H1 (cell line): ENCODE measurements around the gene LDB1. TPM values are rescaled to one million over a fixed set of nuclear protein-coding genes. Genes with fewer than 3 reads are reported as not detected.
A peak's percentile ranks its signal among the peaks of the same experiment; 100 is the strongest.

ENCODE experiments used
- CTCF ChIA-PET: fragments of 300-600 bp; sonication (Branson Sonifier 250); formaldehyde crosslinking; loops from one replicate; lab custom pipeline; 2021; ENCODE audit not compliant: partially characterized antibody; lab: Charles Lee
- POLR2A ChIA-PET: fragments of 300-600 bp; sonication (Branson Sonifier 250); formaldehyde crosslinking; loops from one replicate; lab custom pipeline; 2021; ENCODE audit warnings: inconsistent platforms; ENCODE audit not compliant: partially characterized antibody; lab: Charles Lee
- DNase-seq, 2 experiments: peaks; one replicate each; pipeline versions ENCODE4 v3.0.0 to v3.0.0-alpha.2; 2010 to 2022; ENCODE audit warnings: low spot score in 2 of 2, low read depth in 1 of 2, mixed read lengths in 1 of 2
- FAIRE-seq: peaks from 2 replicates; lab custom pipeline; 2011; peaks lifted over from hg19 to GRCh38; lab: Jason Lieb, UNC
- H2AFZ ChIP-seq: 2 replicates; pipeline ENCODE4 v1.8.1; 2012; ENCODE audit warnings: low read length, inconsistent platforms
- H2AK5ac ChIP-seq: 2 replicates; pipeline ENCODE4 v1.6.1; 2013; ENCODE audit warnings: low read depth, low read length
- H2BK120ac ChIP-seq: replicated peaks from 2 replicates; pipeline ENCODE3; 2013; ENCODE audit warnings: low read depth, low read length, inconsistent platforms
- H2BK12ac ChIP-seq: 2 replicates; pipeline ENCODE4 v1.6.1; 2013; ENCODE audit warnings: low read depth, low read length
- H2BK15ac ChIP-seq: 2 replicates; pipeline ENCODE4 v1.6.1; 2013; ENCODE audit warnings: low read length
- H2BK20ac ChIP-seq: 2 replicates; pipeline ENCODE4 v1.6.1; 2013; ENCODE audit warnings: low read length
- H2BK5ac ChIP-seq: 2 replicates; pipeline ENCODE4 v1.6.1; 2013; ENCODE audit warnings: low read depth, low read length
- H3K14ac ChIP-seq: 2 replicates; pipeline ENCODE4 v1.6.1; 2013; ENCODE audit warnings: inconsistent platforms; ENCODE audit not compliant: insufficient read length
- H3K18ac ChIP-seq: 2 replicates; pipeline ENCODE4 v1.6.1; 2013; ENCODE audit warnings: low read length; ENCODE audit errors: extremely low read depth
- H3K23ac ChIP-seq: 2 replicates; pipeline ENCODE4 v1.6.1; 2013; ENCODE audit warnings: inconsistent platforms; ENCODE audit not compliant: insufficient read length
- H3K23me2 ChIP-seq: 2 replicates; pipeline ENCODE4 v1.6.1; 2013; ENCODE audit warnings: low read depth, low read length
- H3K27ac ChIP-seq: 2 replicates; pipeline ENCODE4 v1.6.1; 2011; ENCODE audit warnings: low read depth, low read length, inconsistent platforms
- H3K27me3 ChIP-seq, 4 experiments: replicated peaks in 1 of 4; 1 replicate in 1 of 4; 2 replicates in 3 of 4; pipeline versions ENCODE4 v1.6.1 to v1.8.1; 2011 to 2013; ENCODE audit warnings: low read length in 3 of 4, mild to moderate bottlenecking in 3 of 4, inconsistent platforms in 2 of 4, mixed read lengths in 2 of 4, moderate library complexity in 1 of 4; ENCODE audit not compliant: control insufficient read depth in 3 of 4, insufficient read depth in 3 of 4; ENCODE audit errors: extremely low read depth in 1 of 4
- H3K36me3 ChIP-seq, 4 experiments: 2 replicates each; pipeline versions ENCODE4 v1.6.1 to v1.8.1; 2011 to 2013; ENCODE audit warnings: mild to moderate bottlenecking in 4 of 4, low read length in 3 of 4, moderate library complexity in 2 of 4, control low read depth in 1 of 4, inconsistent platforms in 1 of 4; ENCODE audit not compliant: insufficient read depth in 4 of 4, control insufficient read depth in 2 of 4
- H3K4ac ChIP-seq: replicated peaks from 2 replicates; pipeline ENCODE3; 2013; ENCODE audit warnings: low read length, low read depth, mixed read lengths, inconsistent platforms; ENCODE audit not compliant: insufficient read length
- H3K4me1 ChIP-seq, 4 experiments: replicated peaks in 1 of 4; 1 replicate in 1 of 4; 2 replicates in 3 of 4; pipeline versions ENCODE4 v1.6.1 to v1.8.1; 2011 to 2013; ENCODE audit warnings: low read length in 3 of 4, inconsistent platforms in 2 of 4, mixed read lengths in 1 of 4; ENCODE audit not compliant: insufficient read depth in 4 of 4, control insufficient read depth in 3 of 4
- H3K4me2 ChIP-seq, 2 experiments: 2 replicates each; pipeline versions ENCODE4 v1.6.1 to v1.8.1; 2011 to 2013; ENCODE audit warnings: low read depth in 2 of 2, low read length in 2 of 2, control low read depth in 1 of 2, inconsistent platforms in 1 of 2, mild to moderate bottlenecking in 1 of 2; ENCODE audit not compliant: insufficient read depth in 1 of 2
- H3K4me3 ChIP-seq, 4 experiments: fragments of 200-600, 300-600 bp in 1 of 4; sonication (generic), shearing (Covaris generic), sonication (Bioruptor Twin) in 1 of 4; 2 replicates each; pipeline versions ENCODE4 v1.5.1 to v1.8.1; 2011 to 2016; ENCODE audit warnings: low read length in 4 of 4, low read depth in 3 of 4, control low read depth in 2 of 4, inconsistent platforms in 2 of 4, mild to moderate bottlenecking in 2 of 4, mixed read lengths in 1 of 4, moderate library complexity in 1 of 4; ENCODE audit not compliant: insufficient read depth in 2 of 4; ENCODE audit errors: extremely low read depth in 1 of 4
- H3K56ac ChIP-seq: replicated peaks from 2 replicates; pipeline ENCODE3; 2013; ENCODE audit warnings: low read depth, mild to moderate bottlenecking, mixed read lengths, low read length, inconsistent platforms; ENCODE audit not compliant: insufficient read length
- H3K79me1 ChIP-seq: 2 replicates; pipeline ENCODE4 v1.6.1; 2013; ENCODE audit warnings: low read depth, low read length, control low read depth
- H3K79me2 ChIP-seq, 2 experiments: 2 replicates each; pipeline versions ENCODE4 v1.6.1 to v1.8.1; 2012 to 2013; ENCODE audit warnings: low read length in 2 of 2, mild to moderate bottlenecking in 2 of 2, inconsistent platforms in 1 of 2; ENCODE audit not compliant: insufficient read depth in 2 of 2, control insufficient read depth in 1 of 2
- H3K9ac ChIP-seq, 4 experiments: replicated peaks in 1 of 4; 1 replicate in 1 of 4; 2 replicates in 3 of 4; pipeline versions ENCODE4 v1.6.1 to v1.8.1; 2011 to 2013; ENCODE audit warnings: low read depth in 3 of 4, low read length in 3 of 4, control low read depth in 2 of 4, mild to moderate bottlenecking in 2 of 4, moderate library complexity in 2 of 4, inconsistent platforms in 1 of 4; ENCODE audit errors: extremely low read depth in 1 of 4
- H3K9me3 ChIP-seq, 2 experiments: 2 replicates each; pipeline versions ENCODE4 v1.6.1 to v1.8.1; 2012 to 2013; ENCODE audit warnings: mild to moderate bottlenecking in 2 of 2, moderate library complexity in 2 of 2, control low read depth in 1 of 2, inconsistent platforms in 1 of 2, low read depth in 1 of 2, low read length in 1 of 2, mixed read lengths in 1 of 2; ENCODE audit not compliant: insufficient read depth in 2 of 2
- H4K20me1 ChIP-seq, 2 experiments: replicated peaks in 1 of 2; 2 replicates each; pipeline versions ENCODE3 to v1.8.1; 2011 to 2013; ENCODE audit warnings: inconsistent platforms in 2 of 2, low read length in 2 of 2, mild to moderate bottlenecking in 1 of 2; ENCODE audit not compliant: insufficient read depth in 2 of 2, control insufficient read depth in 1 of 2
- H4K5ac ChIP-seq: 2 replicates; pipeline ENCODE4 v1.6.1; 2013; ENCODE audit warnings: low read length, low read depth, mixed read lengths, inconsistent platforms; ENCODE audit not compliant: insufficient read length
- H4K8ac ChIP-seq: 2 replicates; pipeline ENCODE4 v1.8.0; 2013; ENCODE audit warnings: mild to moderate bottlenecking, moderate library complexity, low read length, inconsistent platforms; ENCODE audit not compliant: insufficient read depth; ENCODE audit errors: extremely low read depth
- H4K91ac ChIP-seq: replicated peaks from 2 replicates; pipeline ENCODE3; 2013; ENCODE audit warnings: low read length, mixed read lengths, inconsistent platforms; ENCODE audit not compliant: insufficient read length
- CEBPB ChIP-seq: IDR thresholded peaks from 2 replicates; pipeline ENCODE4 v1.6.1; 2012; ENCODE audit warnings: low read depth, low read length
- KDM5A ChIP-seq: fragments of 200-600 bp; IDR thresholded peaks from 2 replicates; pipeline ENCODE4 v1.7.1; 2012; ENCODE audit warnings: mild to moderate bottlenecking, low read length, inconsistent platforms, mixed read lengths
- MAX ChIP-seq: IDR thresholded peaks from 2 replicates; pipeline ENCODE4 v1.6.1; 2012; ENCODE audit warnings: inconsistent platforms
- PHF8 ChIP-seq: fragments of 200-600 bp; sonication (generic); conservative IDR thresholded peaks from 2 replicates; pipeline ENCODE4 v1.7.1; 2012; ENCODE audit warnings: low read depth, mild to moderate bottlenecking, inconsistent platforms, low read length, moderate library complexity
- SIN3A ChIP-seq, 2 experiments: IDR thresholded peaks in 1 of 2; conservative IDR thresholded peaks in 1 of 2; 2 replicates each; pipeline ENCODE4 v1.6.1; 2011 to 2012; ENCODE audit warnings: low read length in 2 of 2, improper control_type of control experiment in 1 of 2, low read depth in 1 of 2, mild to moderate bottlenecking in 1 of 2
- SP1 ChIP-seq: IDR thresholded peaks from 2 replicates; pipeline ENCODE4 v1.6.1; 2011; ENCODE audit warnings: low read depth, low read length
- TAF7 ChIP-seq: optimal IDR thresholded peaks from 2 replicates; pipeline ENCODE3; 2011; ENCODE audit warnings: low read depth, mild to moderate bottlenecking, inconsistent platforms, low read length, moderate library complexity, borderline replicate concordance
- WGBS, 2 experiments: shearing (Covaris generic) in 1 of 2; methylation state at CpG; one replicate each; pipeline versions ENCODE4 v1.1.6 to v1.1.7; 2013 to 2015; ENCODE audit warnings: low lambda C conversion rate in 2 of 2, mixed read lengths in 2 of 2, inconsistent platforms in 1 of 2, low coverage in 1 of 2, missing lambda C conversion rate in 1 of 2; ENCODE audit not compliant: insufficient replicate concordance in 2 of 2, insufficient coverage in 1 of 2, insufficient read length in 1 of 2; ENCODE audit errors: extremely low coverage in 1 of 2, missing lambda C conversion rate in 1 of 2; 5-methylcytosine and 5-hydroxymethylcytosine counted together
- polyA plus RNA-seq, 7 experiments: library from polyadenylated mRNA; depleted of rRNA in 3 of 7; stranded (reverse) in 5 of 7; unstranded in 2 of 7; fragments of >200 nt in 5 of 7; fragments of 200-250 nt in 2 of 7; gene quantifications; 1 replicate in 5 of 7; 2 replicates in 1 of 7; 4 replicates in 1 of 7; pipeline versions ENCODE4 v1.2.1 to v1.2.3, GENCODE V29; 2011 to 2013; ENCODE audit warnings: missing spikeins in 2 of 7, mixed read lengths in 2 of 7
- total RNA-seq: library from RNA; stranded (reverse); fragmentation: NEBNext Ultra II Directional; extraction: Animal tissue kit (Norgen Biotek cat#: 25700); gene quantifications from 2 replicates; pipeline ENCODE4 v1.2.1, GENCODE V29; 2021

Gene LDB1
- total and polyA plus RNA-seq, 2 of the 8 experiments (the other 6 are each of a cell fraction or from before 2014, with no cell fraction given), result 88.4 to 138 TPM

DNA sequence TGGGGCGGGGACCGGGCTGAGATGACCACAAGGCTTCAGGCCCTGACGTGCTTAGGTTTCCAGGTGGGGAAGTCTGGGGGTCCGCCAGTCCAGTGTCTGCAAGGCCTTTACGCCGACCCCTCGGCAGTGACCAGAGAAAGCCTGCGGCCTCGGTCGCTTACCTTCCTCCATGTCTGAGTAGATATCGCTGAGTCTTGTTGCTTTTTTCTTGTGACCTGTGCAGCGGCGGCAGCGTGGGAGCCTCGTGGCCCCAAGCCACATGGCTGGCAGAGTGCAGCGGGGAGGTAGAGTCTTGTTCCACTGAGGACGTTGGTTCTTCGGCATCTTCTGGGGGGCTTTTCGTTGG lies 32.4 kb upstream of the LDB1 start:
- Histone ChIP-seq H4K5ac (peak overlapping the region; percentile 81), H2BK5ac (peak overlapping the region; percentile 97), H3K27ac (peak overlapping the region; percentile 97), H2BK12ac (peak overlapping the region; percentile 85; the same call in 1 of the 2 replicates), H3K79me2 (peaks cover 31 to 52% of the 10 kb centered on the region in 2 experiments), H3K23me2 (peaks cover 8% of the 10 kb centered on the region), H4K20me1 (peaks cover 11 to 17% of the 10 kb centered on the region in 2 experiments), H4K8ac (peak overlapping the region; percentile 99; the same call in 1 of the 2 replicates), H3K18ac (peak overlapping the region; percentile 52), H2BK120ac (peak overlapping the region; percentile 26), H3K23ac (no peak overlapping the region), H3K4me1 (peaks cover 0 to 8% (median 4%) of the 10 kb centered on the region in 4 experiments; a peak in 5 of 7 replicates), H3K14ac (no peak overlapping the region), H3K9me3 (no peaks in the 10 kb centered on the region), H3K9ac (peak overlapping the region; percentile 91 to 100 (median 96)), H3K79me1 (peaks cover 13% of the 10 kb centered on the region), H2BK20ac (no peak overlapping the region), H3K27me3 (no peaks in the 10 kb centered on the region), H3K4me3 (peak overlapping the region; percentile 70 to 100 (median 94)), H3K4me2 (peak overlapping the region; percentile 71 to 80), H3K4ac (peak overlapping the region; percentile 87), H2AFZ (no peak overlapping the region; the same call in 1 of the 2 replicates), H3K36me3 (peaks cover 33 to 50% (median 40%) of the 10 kb centered on the region in 4 experiments), H4K91ac (peak overlapping the region; percentile 90), H3K56ac (peak overlapping the region; percentile 85), H2BK15ac (0 out of 2 replicates have a peak overlapping the region, but pooled peaks have one; percentile 19), H2AK5ac (peak overlapping the region; percentile 44; the same call in 1 of the 2 replicates)
- ChIA-PET CTCF (interaction anchor here (1.1 to 1.7 kb wide), 4 partner anchors 11 to 39 kb away, joined by 4 to 5 read pairs (median 4); partner anchors contain the start of gene PPRC1), POLR2A (interaction anchor here (0.8 to 20.0 kb wide), 18 partner anchors 1 to 506 kb away, joined by 3 to 408 read pairs (median 5); partner anchors contain the start of genes GBF1, LDB1, NFKB2 and NOLC1)
- FAIRE-seq (no peak), DNase-seq (no peak)
- TF ChIP-seq PHF8 (peak; percentile 45; the same call in 1 of the 2 replicates), TAF7 (no peak), KDM5A (0 out of 2 replicates have a peak, but pooled peaks have one; percentile 66), SIN3A (conservative IDR thresholded peaks at IDR 0.05 in 1 of 2, IDR thresholded peaks at IDR 0.05 in 1 of 2; ENCODE audit: low read depth in 1 of 2, low read length in 2 of 2) (0 out of 4 replicates have a peak, but pooled peaks of 1 of the 2 experiments have one; percentile 4), SP1 (no peak), MAX (peak; percentile 71), CEBPB (no peak)
- WGBS, 2 experiments, result 2% methylated on average over 19 of the region's 19 CpGs; no CpG with 5 or more reads in 1 of the 2 experiments
